ENCODE data around the gene STMND1. TPM values are rescaled to one million over a fixed set of nuclear protein-coding genes. Genes with fewer than 3 reads are reported as not detected.

STMND1 gene
- total RNA-seq, 1 experiment from 2014 or later = not detected

DNA sequence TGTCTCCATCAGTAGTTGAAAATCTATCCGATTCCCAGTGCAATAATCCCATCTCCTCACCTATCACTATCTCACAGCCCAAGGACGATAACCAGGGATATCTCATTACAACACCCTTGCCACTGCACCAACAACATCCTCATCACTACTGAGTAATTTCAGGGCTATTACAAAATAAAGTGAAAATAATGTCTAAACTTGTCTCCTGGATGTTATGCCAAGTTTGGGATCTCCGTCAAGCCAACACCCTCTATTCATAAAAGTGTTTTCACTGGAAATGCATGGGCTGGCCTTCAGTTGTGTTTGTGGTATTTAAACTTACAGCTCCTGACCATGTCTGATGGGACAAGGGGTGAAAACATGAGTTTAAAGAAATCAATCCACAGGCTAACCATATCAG, 42.0 kb upstream of the STMND1 start (continued):
- TF ChIP-seq, protein P1, sequence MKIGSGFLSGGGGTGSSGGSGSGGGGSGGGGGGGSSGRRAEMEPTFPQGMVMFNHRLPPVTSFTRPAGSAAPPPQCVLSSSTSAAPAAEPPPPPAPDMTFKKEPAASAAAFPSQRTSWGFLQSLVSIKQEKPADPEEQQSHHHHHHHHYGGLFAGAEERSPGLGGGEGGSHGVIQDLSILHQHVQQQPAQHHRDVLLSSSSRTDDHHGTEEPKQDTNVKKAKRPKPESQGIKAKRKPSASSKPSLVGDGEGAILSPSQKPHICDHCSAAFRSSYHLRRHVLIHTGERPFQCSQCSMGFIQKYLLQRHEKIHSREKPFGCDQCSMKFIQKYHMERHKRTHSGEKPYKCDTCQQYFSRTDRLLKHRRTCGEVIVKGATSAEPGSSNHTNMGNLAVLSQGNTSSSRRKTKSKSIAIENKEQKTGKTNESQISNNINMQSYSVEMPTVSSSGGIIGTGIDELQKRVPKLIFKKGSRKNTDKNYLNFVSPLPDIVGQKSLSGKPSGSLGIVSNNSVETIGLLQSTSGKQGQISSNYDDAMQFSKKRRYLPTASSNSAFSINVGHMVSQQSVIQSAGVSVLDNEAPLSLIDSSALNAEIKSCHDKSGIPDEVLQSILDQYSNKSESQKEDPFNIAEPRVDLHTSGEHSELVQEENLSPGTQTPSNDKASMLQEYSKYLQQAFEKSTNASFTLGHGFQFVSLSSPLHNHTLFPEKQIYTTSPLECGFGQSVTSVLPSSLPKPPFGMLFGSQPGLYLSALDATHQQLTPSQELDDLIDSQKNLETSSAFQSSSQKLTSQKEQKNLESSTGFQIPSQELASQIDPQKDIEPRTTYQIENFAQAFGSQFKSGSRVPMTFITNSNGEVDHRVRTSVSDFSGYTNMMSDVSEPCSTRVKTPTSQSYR (CRISPR knock-in tag; IDR thresholded peaks at IDR 0.05) = no peak

DNA sequence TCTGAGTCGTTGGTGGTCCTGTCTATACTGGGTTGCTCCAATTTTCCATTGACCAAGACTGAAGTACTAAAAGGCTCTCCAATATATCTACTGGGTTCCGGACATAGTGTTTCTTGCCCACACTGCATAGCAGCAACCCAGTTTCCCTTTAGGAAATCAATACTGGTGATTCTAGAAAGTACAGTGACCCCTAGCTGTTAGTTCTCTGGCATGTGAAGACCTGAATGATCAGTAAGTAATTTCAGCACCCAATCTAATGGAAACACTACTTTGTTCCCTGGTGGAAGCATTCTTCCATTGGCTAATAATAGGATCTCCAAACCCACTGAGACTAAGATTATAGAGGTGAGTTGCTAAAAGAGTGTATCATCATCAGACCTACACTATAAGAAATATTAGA, 40.8 kb upstream of the STMND1 start:
- DNase-seq (ENCODE audit: low spot score) = no peak
- H3K9me3 Mint-ChIP-seq = no peaks in the 10 kb centered on the region
- POLR2A ChIA-PET = no interaction called here
- peaks cover 6% of the 10 kb centered on the region; the same call in 1 of the 2 replicates for H3K27me3 Mint-ChIP-seq (ENCODE audit: low read depth)
- CTCF ChIA-PET = interaction anchor here (1.0 kb wide), 1 partner anchor 25 kb away, joined by 3 read pairs; no protein-coding TSS in a partner anchor
- H3K4me1 Mint-ChIP-seq = no peaks in the 10 kb centered on the region
- no peak for ATAC-seq
- no peaks in the 10 kb centered on the region for H3K36me3 Mint-ChIP-seq
- H3K4me3 Mint-ChIP-seq = no peak overlapping the region
- H3K27ac Mint-ChIP-seq = no peak overlapping the region
- TF ChIP-seq, protein P2, sequence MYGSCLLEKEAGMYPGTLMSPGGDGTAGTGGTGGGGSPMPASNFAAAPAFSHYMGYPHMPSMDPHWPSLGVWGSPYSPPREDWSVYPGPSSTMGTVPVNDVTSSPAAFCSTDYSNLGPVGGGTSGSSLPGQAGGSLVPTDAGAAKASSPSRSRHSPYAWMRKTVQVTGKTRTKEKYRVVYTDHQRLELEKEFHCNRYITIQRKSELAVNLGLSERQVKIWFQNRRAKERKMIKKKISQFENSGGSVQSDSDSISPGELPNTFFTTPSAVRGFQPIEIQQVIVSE (CRISPR knock-in tag; IDR thresholded peaks at IDR 0.05; ENCODE audit: borderline replicate concordance) = no peak
- TF ChIP-seq SMAD3 (CRISPR knock-in tag; IDR thresholded peaks at IDR 0.05; ENCODE audit: borderline replicate concordance) = no peak
- no peak for TF ChIP-seq GRHL2 (CRISPR knock-in tag; IDR thresholded peaks at IDR 0.05; ENCODE audit: insufficient replicate concordance, severe bottlenecking)
- no peak for TF ChIP-seq EMX1 (CRISPR knock-in tag; IDR thresholded peaks at IDR 0.05)
- TF ChIP-seq SP1 (CRISPR knock-in tag; conservative IDR thresholded peaks at IDR 0.05) = no peak
- TF ChIP-seq, protein P3, sequence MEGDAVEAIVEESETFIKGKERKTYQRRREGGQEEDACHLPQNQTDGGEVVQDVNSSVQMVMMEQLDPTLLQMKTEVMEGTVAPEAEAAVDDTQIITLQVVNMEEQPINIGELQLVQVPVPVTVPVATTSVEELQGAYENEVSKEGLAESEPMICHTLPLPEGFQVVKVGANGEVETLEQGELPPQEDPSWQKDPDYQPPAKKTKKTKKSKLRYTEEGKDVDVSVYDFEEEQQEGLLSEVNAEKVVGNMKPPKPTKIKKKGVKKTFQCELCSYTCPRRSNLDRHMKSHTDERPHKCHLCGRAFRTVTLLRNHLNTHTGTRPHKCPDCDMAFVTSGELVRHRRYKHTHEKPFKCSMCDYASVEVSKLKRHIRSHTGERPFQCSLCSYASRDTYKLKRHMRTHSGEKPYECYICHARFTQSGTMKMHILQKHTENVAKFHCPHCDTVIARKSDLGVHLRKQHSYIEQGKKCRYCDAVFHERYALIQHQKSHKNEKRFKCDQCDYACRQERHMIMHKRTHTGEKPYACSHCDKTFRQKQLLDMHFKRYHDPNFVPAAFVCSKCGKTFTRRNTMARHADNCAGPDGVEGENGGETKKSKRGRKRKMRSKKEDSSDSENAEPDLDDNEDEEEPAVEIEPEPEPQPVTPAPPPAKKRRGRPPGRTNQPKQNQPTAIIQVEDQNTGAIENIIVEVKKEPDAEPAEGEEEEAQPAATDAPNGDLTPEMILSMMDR (IDR thresholded peaks at IDR 0.05) = no peak
- no peak for TF ChIP-seq NFYB (CRISPR knock-in tag; conservative IDR thresholded peaks at IDR 0.05; ENCODE audit: low read depth)
- no peak for TF ChIP-seq RORB (CRISPR knock-in tag; IDR thresholded peaks at IDR 0.05)
- TF ChIP-seq, protein P4, sequence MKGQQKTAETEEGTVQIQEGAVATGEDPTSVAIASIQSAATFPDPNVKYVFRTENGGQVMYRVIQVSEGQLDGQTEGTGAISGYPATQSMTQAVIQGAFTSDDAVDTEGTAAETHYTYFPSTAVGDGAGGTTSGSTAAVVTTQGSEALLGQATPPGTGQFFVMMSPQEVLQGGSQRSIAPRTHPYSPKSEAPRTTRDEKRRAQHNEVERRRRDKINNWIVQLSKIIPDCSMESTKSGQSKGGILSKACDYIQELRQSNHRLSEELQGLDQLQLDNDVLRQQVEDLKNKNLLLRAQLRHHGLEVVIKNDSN (CRISPR knock-in tag; IDR thresholded peaks at IDR 0.05) = no peak
- TF ChIP-seq, protein P5, sequence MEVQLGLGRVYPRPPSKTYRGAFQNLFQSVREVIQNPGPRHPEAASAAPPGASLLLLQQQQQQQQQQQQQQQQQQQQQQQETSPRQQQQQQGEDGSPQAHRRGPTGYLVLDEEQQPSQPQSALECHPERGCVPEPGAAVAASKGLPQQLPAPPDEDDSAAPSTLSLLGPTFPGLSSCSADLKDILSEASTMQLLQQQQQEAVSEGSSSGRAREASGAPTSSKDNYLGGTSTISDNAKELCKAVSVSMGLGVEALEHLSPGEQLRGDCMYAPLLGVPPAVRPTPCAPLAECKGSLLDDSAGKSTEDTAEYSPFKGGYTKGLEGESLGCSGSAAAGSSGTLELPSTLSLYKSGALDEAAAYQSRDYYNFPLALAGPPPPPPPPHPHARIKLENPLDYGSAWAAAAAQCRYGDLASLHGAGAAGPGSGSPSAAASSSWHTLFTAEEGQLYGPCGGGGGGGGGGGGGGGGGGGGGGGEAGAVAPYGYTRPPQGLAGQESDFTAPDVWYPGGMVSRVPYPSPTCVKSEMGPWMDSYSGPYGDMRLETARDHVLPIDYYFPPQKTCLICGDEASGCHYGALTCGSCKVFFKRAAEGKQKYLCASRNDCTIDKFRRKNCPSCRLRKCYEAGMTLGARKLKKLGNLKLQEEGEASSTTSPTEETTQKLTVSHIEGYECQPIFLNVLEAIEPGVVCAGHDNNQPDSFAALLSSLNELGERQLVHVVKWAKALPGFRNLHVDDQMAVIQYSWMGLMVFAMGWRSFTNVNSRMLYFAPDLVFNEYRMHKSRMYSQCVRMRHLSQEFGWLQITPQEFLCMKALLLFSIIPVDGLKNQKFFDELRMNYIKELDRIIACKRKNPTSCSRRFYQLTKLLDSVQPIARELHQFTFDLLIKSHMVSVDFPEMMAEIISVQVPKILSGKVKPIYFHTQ (CRISPR knock-in tag; IDR thresholded peaks at IDR 0.05) = no peak
- TF ChIP-seq, protein P6, sequence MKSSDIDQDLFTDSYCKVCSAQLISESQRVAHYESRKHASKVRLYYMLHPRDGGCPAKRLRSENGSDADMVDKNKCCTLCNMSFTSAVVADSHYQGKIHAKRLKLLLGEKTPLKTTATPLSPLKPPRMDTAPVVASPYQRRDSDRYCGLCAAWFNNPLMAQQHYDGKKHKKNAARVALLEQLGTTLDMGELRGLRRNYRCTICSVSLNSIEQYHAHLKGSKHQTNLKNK (CRISPR knock-in tag; IDR thresholded peaks at IDR 0.05) = no peak
- TF ChIP-seq, protein P7, sequence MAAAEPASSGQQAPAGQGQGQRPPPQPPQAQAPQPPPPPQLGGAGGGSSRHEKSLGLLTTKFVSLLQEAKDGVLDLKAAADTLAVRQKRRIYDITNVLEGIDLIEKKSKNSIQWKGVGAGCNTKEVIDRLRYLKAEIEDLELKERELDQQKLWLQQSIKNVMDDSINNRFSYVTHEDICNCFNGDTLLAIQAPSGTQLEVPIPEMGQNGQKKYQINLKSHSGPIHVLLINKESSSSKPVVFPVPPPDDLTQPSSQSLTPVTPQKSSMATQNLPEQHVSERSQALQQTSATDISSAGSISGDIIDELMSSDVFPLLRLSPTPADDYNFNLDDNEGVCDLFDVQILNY (CRISPR knock-in tag; IDR thresholded peaks at IDR 0.05) = no peak
- no peak for TF ChIP-seq GTF2I (CRISPR knock-in tag; conservative IDR thresholded peaks at IDR 0.05)
- TF ChIP-seq, protein P1 (CRISPR knock-in tag; IDR thresholded peaks at IDR 0.05) = no peak
- TF ChIP-seq, protein P8, sequence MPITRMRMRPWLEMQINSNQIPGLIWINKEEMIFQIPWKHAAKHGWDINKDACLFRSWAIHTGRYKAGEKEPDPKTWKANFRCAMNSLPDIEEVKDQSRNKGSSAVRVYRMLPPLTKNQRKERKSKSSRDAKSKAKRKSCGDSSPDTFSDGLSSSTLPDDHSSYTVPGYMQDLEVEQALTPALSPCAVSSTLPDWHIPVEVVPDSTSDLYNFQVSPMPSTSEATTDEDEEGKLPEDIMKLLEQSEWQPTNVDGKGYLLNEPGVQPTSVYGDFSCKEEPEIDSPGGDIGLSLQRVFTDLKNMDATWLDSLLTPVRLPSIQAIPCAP (CRISPR knock-in tag; IDR thresholded peaks at IDR 0.05) = no peak
- TF ChIP-seq, protein P9, sequence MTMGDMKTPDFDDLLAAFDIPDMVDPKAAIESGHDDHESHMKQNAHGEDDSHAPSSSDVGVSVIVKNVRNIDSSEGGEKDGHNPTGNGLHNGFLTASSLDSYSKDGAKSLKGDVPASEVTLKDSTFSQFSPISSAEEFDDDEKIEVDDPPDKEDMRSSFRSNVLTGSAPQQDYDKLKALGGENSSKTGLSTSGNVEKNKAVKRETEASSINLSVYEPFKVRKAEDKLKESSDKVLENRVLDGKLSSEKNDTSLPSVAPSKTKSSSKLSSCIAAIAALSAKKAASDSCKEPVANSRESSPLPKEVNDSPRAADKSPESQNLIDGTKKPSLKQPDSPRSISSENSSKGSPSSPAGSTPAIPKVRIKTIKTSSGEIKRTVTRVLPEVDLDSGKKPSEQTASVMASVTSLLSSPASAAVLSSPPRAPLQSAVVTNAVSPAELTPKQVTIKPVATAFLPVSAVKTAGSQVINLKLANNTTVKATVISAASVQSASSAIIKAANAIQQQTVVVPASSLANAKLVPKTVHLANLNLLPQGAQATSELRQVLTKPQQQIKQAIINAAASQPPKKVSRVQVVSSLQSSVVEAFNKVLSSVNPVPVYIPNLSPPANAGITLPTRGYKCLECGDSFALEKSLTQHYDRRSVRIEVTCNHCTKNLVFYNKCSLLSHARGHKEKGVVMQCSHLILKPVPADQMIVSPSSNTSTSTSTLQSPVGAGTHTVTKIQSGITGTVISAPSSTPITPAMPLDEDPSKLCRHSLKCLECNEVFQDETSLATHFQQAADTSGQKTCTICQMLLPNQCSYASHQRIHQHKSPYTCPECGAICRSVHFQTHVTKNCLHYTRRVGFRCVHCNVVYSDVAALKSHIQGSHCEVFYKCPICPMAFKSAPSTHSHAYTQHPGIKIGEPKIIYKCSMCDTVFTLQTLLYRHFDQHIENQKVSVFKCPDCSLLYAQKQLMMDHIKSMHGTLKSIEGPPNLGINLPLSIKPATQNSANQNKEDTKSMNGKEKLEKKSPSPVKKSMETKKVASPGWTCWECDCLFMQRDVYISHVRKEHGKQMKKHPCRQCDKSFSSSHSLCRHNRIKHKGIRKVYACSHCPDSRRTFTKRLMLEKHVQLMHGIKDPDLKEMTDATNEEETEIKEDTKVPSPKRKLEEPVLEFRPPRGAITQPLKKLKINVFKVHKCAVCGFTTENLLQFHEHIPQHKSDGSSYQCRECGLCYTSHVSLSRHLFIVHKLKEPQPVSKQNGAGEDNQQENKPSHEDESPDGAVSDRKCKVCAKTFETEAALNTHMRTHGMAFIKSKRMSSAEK (CRISPR knock-in tag; IDR thresholded peaks at IDR 0.05; ENCODE audit: borderline replicate concordance) = no peak
